Measurements from ENCODE around the gene TMED4.

- TF ChIP-seq, protein P1, sequence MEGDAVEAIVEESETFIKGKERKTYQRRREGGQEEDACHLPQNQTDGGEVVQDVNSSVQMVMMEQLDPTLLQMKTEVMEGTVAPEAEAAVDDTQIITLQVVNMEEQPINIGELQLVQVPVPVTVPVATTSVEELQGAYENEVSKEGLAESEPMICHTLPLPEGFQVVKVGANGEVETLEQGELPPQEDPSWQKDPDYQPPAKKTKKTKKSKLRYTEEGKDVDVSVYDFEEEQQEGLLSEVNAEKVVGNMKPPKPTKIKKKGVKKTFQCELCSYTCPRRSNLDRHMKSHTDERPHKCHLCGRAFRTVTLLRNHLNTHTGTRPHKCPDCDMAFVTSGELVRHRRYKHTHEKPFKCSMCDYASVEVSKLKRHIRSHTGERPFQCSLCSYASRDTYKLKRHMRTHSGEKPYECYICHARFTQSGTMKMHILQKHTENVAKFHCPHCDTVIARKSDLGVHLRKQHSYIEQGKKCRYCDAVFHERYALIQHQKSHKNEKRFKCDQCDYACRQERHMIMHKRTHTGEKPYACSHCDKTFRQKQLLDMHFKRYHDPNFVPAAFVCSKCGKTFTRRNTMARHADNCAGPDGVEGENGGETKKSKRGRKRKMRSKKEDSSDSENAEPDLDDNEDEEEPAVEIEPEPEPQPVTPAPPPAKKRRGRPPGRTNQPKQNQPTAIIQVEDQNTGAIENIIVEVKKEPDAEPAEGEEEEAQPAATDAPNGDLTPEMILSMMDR (IDR thresholded peaks at IDR 0.05; ENCODE audit: low read depth, low read length), result no peak
- TF ChIP-seq EZH2phosphoT487 (IDR thresholded peaks at IDR 0.05; ENCODE audit: low read depth), result no peak
These were observed 32.6 kb downstream of the TMED4 start for GRCh38 chr7:44549457-44549856.

All from OCI-LY3 (cell line).